ENCODE measurements around the gene RIMBP2. TPM values are rescaled to one million over a fixed set of nuclear protein-coding genes. Genes with fewer than 3 reads are reported as not detected.

RIMBP2 gene
- total and polyA plus RNA-seq, 2 experiments from 2014 or later = 0.31 to 0.37 TPM

- no peaks in the 10 kb centered on the region for H3K4me1 Mint-ChIP-seq
- Histone ChIP-seq H3K36me3 (ENCODE audit: insufficient read depth) (no peaks in the 10 kb centered on the region), H2AFZ (no peak overlapping the region)
These were observed 30.4 kb upstream of the RIMBP2 start for GRCh38 chr12:130746546-130746945.

More at GRCh38 chr12:130746546-130746945, 30.4 kb upstream of the RIMBP2 start:
- Histone ChIP-seq H3K4me2 (no peak overlapping the region), H3K4me3 (no peak overlapping the region), H3K4me1 (ENCODE audit: insufficient read depth) (no peaks in the 10 kb centered on the region), H4K20me1 (replicated peaks; ENCODE audit: insufficient read depth) (no peaks in the 10 kb centered on the region), H3K27me3 (ENCODE audit: insufficient read depth) (no peaks in the 10 kb centered on the region), H3F3A (replicated peaks; ENCODE audit: low read depth) (no peaks in the 10 kb centered on the region), H3K79me2 (replicated peaks; ENCODE audit: insufficient read depth) (no peaks in the 10 kb centered on the region), H3K9me2 (ENCODE audit: insufficient read depth) (no peaks in the 10 kb centered on the region), H3K27ac (ENCODE audit: low read depth) (no peak overlapping the region)
- Mint-ChIP-seq H3K9me3 (peaks cover 57% of the 10 kb centered on the region), H3K4me3 (no peak overlapping the region), H3K27ac (no peak overlapping the region), H3K36me3 (ENCODE audit: low read depth) (no peaks in the 10 kb centered on the region; the same call in 2 of the 3 replicates), H3K27me3 (ENCODE audit: insufficient read depth, low read depth, poor library complexity) (peaks cover 3% of the 10 kb centered on the region)
- DNase-seq (ENCODE audit: low spot score) (no peak), ATAC-seq (no peak)
- TF ChIP-seq CTCF (conservative IDR thresholded peaks at IDR 0.05; ENCODE audit: low read depth in 2 of 2) (no peak), REST (IDR thresholded peaks at IDR 0.05; ENCODE audit: unreplicated experiment) (no peak), ZNF114 (CRISPR knock-in tag; IDR thresholded peaks at IDR 0.05) (no peak), EZH2phosphoT487 (IDR thresholded peaks at IDR 0.05; ENCODE audit: unreplicated experiment) (no peak), ETS1 (IDR thresholded peaks at IDR 0.05) (no peak), JUNB (IDR thresholded peaks at IDR 0.05; ENCODE audit: unreplicated experiment) (no peak), NANOG (IDR thresholded peaks at IDR 0.05; ENCODE audit: borderline replicate concordance) (no peak)
